H9 (cell line): ENCODE data around the gene TMEM192. TPM values are rescaled to one million over a fixed set of nuclear protein-coding genes. Genes with fewer than 3 reads are reported as not detected.
"Not testable (repeated sequence)": the region's sequence is repeated elsewhere in the genome, so short reads cannot be mapped to it uniquely, and the experiment has no call there.

Source experiments
- DNase-seq: peaks from one replicate; pipeline ENCODE4 v3.0.0-alpha.2; 2017
- H2AFZ ChIP-seq: one replicate; pipeline ENCODE4 v1.6.1; 2013; ENCODE audit warnings: mild to moderate bottlenecking, low read length, control low read depth, moderate library complexity
- H2AK5ac ChIP-seq: 2 replicates; pipeline ENCODE4 v1.6.1; 2013; ENCODE audit warnings: low read length, control low read depth, mixed read lengths; ENCODE audit not compliant: insufficient read length
- H2BK120ac ChIP-seq: one replicate; pipeline ENCODE4 v1.6.1; 2013; ENCODE audit warnings: low read depth, mild to moderate bottlenecking, low read length, control low read depth, inconsistent platforms; ENCODE audit not compliant: poor library complexity, severe bottlenecking
- H2BK12ac ChIP-seq: 2 replicates; pipeline ENCODE4 v1.6.1; 2013; ENCODE audit warnings: low read length, control low read depth, mixed read lengths, low read depth; ENCODE audit not compliant: insufficient read length
- H2BK15ac ChIP-seq: 2 replicates; pipeline ENCODE4 v1.6.1; 2013; ENCODE audit warnings: low read depth, low read length, control low read depth
- H2BK20ac ChIP-seq: one replicate; pipeline ENCODE4 v1.6.1; 2013; ENCODE audit warnings: low read depth, mild to moderate bottlenecking, low read length, control low read depth, inconsistent platforms; ENCODE audit not compliant: poor library complexity, severe bottlenecking
- H2BK5ac ChIP-seq: 2 replicates; pipeline ENCODE4 v1.6.1; 2013; ENCODE audit warnings: low read length, control low read depth, mixed read lengths; ENCODE audit not compliant: insufficient read length
- H3K14ac ChIP-seq: 2 replicates; pipeline ENCODE4 v1.6.1; 2013; ENCODE audit warnings: low read length, control low read depth; ENCODE audit not compliant: insufficient read depth
- H3K18ac ChIP-seq: 2 replicates; pipeline ENCODE4 v1.6.1; 2013; ENCODE audit warnings: low read depth, mild to moderate bottlenecking, mixed read lengths, low read length, control low read depth; ENCODE audit not compliant: insufficient read length
- H3K23ac ChIP-seq: 2 replicates; pipeline ENCODE4 v1.6.1; 2013; ENCODE audit warnings: low read length, control low read depth, mixed read lengths, low read depth; ENCODE audit not compliant: insufficient read length
- H3K23me2 ChIP-seq: 2 replicates; pipeline ENCODE4 v1.6.1; 2013; ENCODE audit warnings: low read depth, mild to moderate bottlenecking, mixed read lengths, low read length, control low read depth; ENCODE audit not compliant: insufficient read length, poor library complexity, severe bottlenecking
- H3K27ac ChIP-seq: 2 replicates; pipeline ENCODE4 v1.5.1; 2013; ENCODE audit warnings: low read length, control low read depth, mixed read lengths, low read depth; ENCODE audit not compliant: insufficient read length
- H3K27me3 ChIP-seq: 2 replicates; pipeline ENCODE4 v1.6.1; 2013; ENCODE audit warnings: low read length, control low read depth, inconsistent platforms; ENCODE audit not compliant: insufficient read depth
- H3K4ac ChIP-seq: 2 replicates; pipeline ENCODE4 v1.6.1; 2013; ENCODE audit warnings: low read depth, mild to moderate bottlenecking, control low read depth, inconsistent platforms, low read length, moderate library complexity
- H3K4me1 ChIP-seq: 2 replicates; pipeline ENCODE4 v1.6.1; 2013; ENCODE audit warnings: low read length, control low read depth, inconsistent platforms; ENCODE audit not compliant: insufficient read depth
- H3K4me2 ChIP-seq: 2 replicates; pipeline ENCODE4 v1.6.1; 2013; ENCODE audit warnings: low read length, control low read depth, mixed read lengths; ENCODE audit not compliant: insufficient read length, insufficient read depth
- H3K56ac ChIP-seq: 2 replicates; pipeline ENCODE4 v1.6.1; 2013; ENCODE audit warnings: low read depth, mild to moderate bottlenecking, mixed read lengths, low read length, control low read depth; ENCODE audit not compliant: insufficient read length
- H3K79me1 ChIP-seq: 2 replicates; pipeline ENCODE4 v1.6.1; 2013; ENCODE audit warnings: low read depth, mild to moderate bottlenecking, moderate library complexity, low read length, control low read depth, inconsistent platforms; ENCODE audit not compliant: insufficient read depth, poor library complexity, severe bottlenecking
- H3K79me2 ChIP-seq: 2 replicates; pipeline ENCODE4 v1.6.1; 2013; ENCODE audit warnings: low read length, control low read depth, inconsistent platforms; ENCODE audit not compliant: insufficient read depth
- H3K9ac ChIP-seq: 2 replicates; pipeline ENCODE4 v1.6.1; 2013; ENCODE audit warnings: low read length, control low read depth, mixed read lengths; ENCODE audit not compliant: insufficient read length; ENCODE audit errors: extremely low read depth
- H3K9me3 ChIP-seq: one replicate; pipeline ENCODE4 v1.6.1; 2013; ENCODE audit warnings: low read depth, low read length, inconsistent platforms; ENCODE audit not compliant: control insufficient read depth
- H3T11ph ChIP-seq: one replicate; pipeline ENCODE4 v1.6.1; 2013; ENCODE audit warnings: mild to moderate bottlenecking, low read length, control low read depth, inconsistent platforms
- H4K20me1 ChIP-seq: one replicate; pipeline ENCODE4 v1.6.1; 2013; ENCODE audit not compliant: control insufficient read depth, insufficient read length, insufficient read depth
- H4K5ac ChIP-seq: 2 replicates; pipeline ENCODE4 v1.6.1; 2013; ENCODE audit warnings: low read depth, mild to moderate bottlenecking, mixed read lengths, low read length, control low read depth; ENCODE audit not compliant: insufficient read length
- H4K8ac ChIP-seq: replicated peaks from 2 replicates; pipeline ENCODE4 v1.6.1; 2013; ENCODE audit warnings: low read length, control low read depth, mixed read lengths, low read depth; ENCODE audit not compliant: insufficient read length
- H4K91ac ChIP-seq: 2 replicates; pipeline ENCODE4 v1.6.1; 2013; ENCODE audit warnings: low read depth, mild to moderate bottlenecking, moderate library complexity, mixed read lengths, low read length, control low read depth; ENCODE audit not compliant: insufficient read length
- H3K27ac Mint-ChIP-seq, 3 experiments: 2 replicates in 2 of 3; 3 replicates in 1 of 3; pipeline ENCODE4 v1.8.0; 2020 to 2021; ENCODE audit warnings: mixed read lengths in 3 of 3, mild to moderate bottlenecking in 1 of 3, moderate library complexity in 1 of 3
- H3K27me3 Mint-ChIP-seq: 2 replicates; pipeline ENCODE4 v1.8.0; 2021; ENCODE audit warnings: low read depth, mild to moderate bottlenecking, moderate library complexity, mixed read lengths
- H3K36me3 Mint-ChIP-seq, 3 experiments: 2 replicates in 2 of 3; 3 replicates in 1 of 3; pipeline ENCODE4 v1.8.0; 2020 to 2021; ENCODE audit warnings: low read depth in 3 of 3, mixed read lengths in 3 of 3; ENCODE audit not compliant: insufficient read depth in 1 of 3
- H3K4me1 Mint-ChIP-seq, 2 experiments: 2 replicates each; pipeline ENCODE4 v1.8.0; 2020; ENCODE audit warnings: mixed read lengths in 2 of 2
- H3K4me3 Mint-ChIP-seq, 2 experiments: 2 replicates in 1 of 2; 3 replicates in 1 of 2; pipeline ENCODE4 v1.8.0; 2020 to 2021; ENCODE audit warnings: mild to moderate bottlenecking in 2 of 2, mixed read lengths in 2 of 2, moderate library complexity in 1 of 2
- H3K9me3 Mint-ChIP-seq, 2 experiments: 2 replicates in 1 of 2; 3 replicates in 1 of 2; pipeline ENCODE4 v1.8.0; 2020; ENCODE audit warnings: mild to moderate bottlenecking in 2 of 2, mixed read lengths in 2 of 2, moderate library complexity in 1 of 2
- WGBS: extraction: QIAGEN DNeasy Blood & Tissue Kit; methylation state at CpG from one replicate; pipeline ENCODE4 v1.1.7; 2013; ENCODE audit warnings: missing lambda C conversion rate, low lambda C conversion rate, mixed read lengths; ENCODE audit not compliant: insufficient read length; ENCODE audit errors: extremely low coverage; 5-methylcytosine and 5-hydroxymethylcytosine counted together
- total RNA-seq: library from RNA; stranded (reverse); gene quantifications from 2 replicates; pipeline ENCODE4 v1.2.1, GENCODE V29; 2021
- TF ChIP-seq, protein P1 (sequence below): fragments of 200-600 bp; sonication (generic); conservative IDR thresholded peaks from 3 replicates; pipeline ENCODE4 v1.8.0; 2021; ENCODE audit warnings: antibody characterized with exemption, mild to moderate bottlenecking

TMEM192 gene
- total RNA-seq, 1 experiment from 2014 or later: 8.3 TPM

DNA sequence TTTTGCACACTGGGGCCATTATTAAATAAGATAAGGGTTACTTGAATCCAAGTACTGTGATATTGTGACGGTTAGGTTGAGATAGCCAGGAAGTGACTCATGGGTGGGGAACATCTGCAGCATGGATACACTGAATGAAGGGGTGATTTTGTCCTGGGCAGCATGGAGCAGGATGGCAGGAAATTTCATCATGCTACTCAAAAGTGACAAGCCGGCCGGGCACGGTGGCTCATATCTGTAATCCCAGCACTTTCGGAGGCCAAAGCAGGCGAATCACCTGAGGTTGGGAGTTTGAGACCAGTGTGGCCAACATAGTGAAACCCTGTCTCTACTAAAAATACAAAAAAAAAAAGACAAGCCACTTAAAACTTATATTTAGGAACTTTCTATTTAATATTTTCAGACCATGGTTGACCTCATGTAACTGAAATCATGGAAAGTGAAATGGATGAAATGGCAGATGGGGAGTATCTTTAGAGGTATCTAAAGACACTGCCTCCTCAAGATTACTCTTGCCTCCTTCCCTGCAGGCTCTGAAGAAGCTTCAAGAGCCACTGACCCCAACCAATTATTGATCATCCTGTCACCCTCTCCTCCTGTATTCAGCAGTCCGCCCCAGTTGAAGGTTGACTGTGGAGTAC lies 84.8 kb downstream of the TMEM192 start:
- no peak overlapping the region for H2AK5ac ChIP-seq
- WGBS: no CpG with 5 or more reads among the region's 7 CpGs
- no peak overlapping the region for H3K27ac ChIP-seq

DNA sequence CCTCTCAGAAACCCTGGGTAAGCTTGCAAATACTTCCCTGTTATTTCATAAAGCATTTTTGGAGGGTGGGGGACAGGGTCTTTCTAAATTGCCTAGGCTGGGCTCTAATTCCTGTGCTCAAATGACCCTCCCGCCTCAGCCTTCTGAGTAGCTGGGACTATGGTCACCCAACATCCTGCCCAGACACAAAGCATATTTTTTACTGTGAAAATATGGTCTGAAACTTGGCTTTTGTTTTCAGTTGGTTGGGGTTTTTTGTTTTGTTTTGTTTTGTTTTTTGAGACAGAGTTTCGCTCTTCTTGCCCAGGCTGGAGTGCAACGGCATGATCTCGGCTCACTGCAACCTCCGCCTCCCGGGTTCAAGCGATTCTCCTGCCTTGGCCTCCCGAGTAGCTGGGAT lies 86.9 kb downstream of the TMEM192 start:
- H3K9me3 Mint-ChIP-seq, H2AFZ ChIP-seq, H3K9me3 ChIP-seq, H3K4me3 Mint-ChIP-seq, H3K14ac ChIP-seq, H3T11ph ChIP-seq, H3K4me1 ChIP-seq, H3K4ac ChIP-seq, H3K56ac ChIP-seq, H2BK5ac ChIP-seq, H3K23ac ChIP-seq, H3K79me1 ChIP-seq, H4K91ac ChIP-seq, H3K4me2 ChIP-seq, H3K36me3 Mint-ChIP-seq, H4K5ac ChIP-seq, H3K27me3 ChIP-seq, H2BK20ac ChIP-seq, H3K4me1 Mint-ChIP-seq, H2BK12ac ChIP-seq, H2BK15ac ChIP-seq, H4K8ac ChIP-seq, DNase-seq, H2BK120ac ChIP-seq, H3K18ac ChIP-seq, H3K27ac ChIP-seq, H3K27ac Mint-ChIP-seq, H3K23me2 ChIP-seq, H2AK5ac ChIP-seq, H3K79me2 ChIP-seq, H4K20me1 ChIP-seq, H3K27me3 Mint-ChIP-seq, H3K9ac ChIP-seq: not testable (repeated sequence)
- WGBS: no CpG with 5 or more reads among the region's 8 CpGs

More for the DNA sequence above, 84.8 kb downstream of the TMEM192 start:
- no peak for DNase-seq
- Mint-ChIP-seq H3K27me3 (no peaks in the 10 kb centered on the region), H3K4me1 (no peaks in the 10 kb centered on the region), H3K4me3 (no peak overlapping the region), H3K9me3 (no peaks in the 10 kb centered on the region), H3K36me3 (no peaks in the 10 kb centered on the region), H3K27ac (peak overlapping the region in 1 of 3 experiments; percentile 49; a peak in 1 of 7 replicates)
- H3K79me1 ChIP-seq: no peaks in the 10 kb centered on the region
- no peak overlapping the region for H4K5ac ChIP-seq
- H3T11ph ChIP-seq: no peak overlapping the region
- no peak overlapping the region for H2BK15ac ChIP-seq
- H3K4ac ChIP-seq: no peak overlapping the region
- no peak overlapping the region for H3K9ac ChIP-seq
- TF ChIP-seq, protein P1, sequence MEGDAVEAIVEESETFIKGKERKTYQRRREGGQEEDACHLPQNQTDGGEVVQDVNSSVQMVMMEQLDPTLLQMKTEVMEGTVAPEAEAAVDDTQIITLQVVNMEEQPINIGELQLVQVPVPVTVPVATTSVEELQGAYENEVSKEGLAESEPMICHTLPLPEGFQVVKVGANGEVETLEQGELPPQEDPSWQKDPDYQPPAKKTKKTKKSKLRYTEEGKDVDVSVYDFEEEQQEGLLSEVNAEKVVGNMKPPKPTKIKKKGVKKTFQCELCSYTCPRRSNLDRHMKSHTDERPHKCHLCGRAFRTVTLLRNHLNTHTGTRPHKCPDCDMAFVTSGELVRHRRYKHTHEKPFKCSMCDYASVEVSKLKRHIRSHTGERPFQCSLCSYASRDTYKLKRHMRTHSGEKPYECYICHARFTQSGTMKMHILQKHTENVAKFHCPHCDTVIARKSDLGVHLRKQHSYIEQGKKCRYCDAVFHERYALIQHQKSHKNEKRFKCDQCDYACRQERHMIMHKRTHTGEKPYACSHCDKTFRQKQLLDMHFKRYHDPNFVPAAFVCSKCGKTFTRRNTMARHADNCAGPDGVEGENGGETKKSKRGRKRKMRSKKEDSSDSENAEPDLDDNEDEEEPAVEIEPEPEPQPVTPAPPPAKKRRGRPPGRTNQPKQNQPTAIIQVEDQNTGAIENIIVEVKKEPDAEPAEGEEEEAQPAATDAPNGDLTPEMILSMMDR: no peak
- no peak overlapping the region for H2BK20ac ChIP-seq
- H3K79me2 ChIP-seq: no peaks in the 10 kb centered on the region
- H4K8ac ChIP-seq: no peak overlapping the region
- no peaks in the 10 kb centered on the region for H4K20me1 ChIP-seq
- H3K4me2 ChIP-seq: no peak overlapping the region
- no peak overlapping the region for H3K14ac ChIP-seq
- H3K18ac ChIP-seq: no peak overlapping the region
- no peak overlapping the region for H2BK12ac ChIP-seq
- no peak overlapping the region for H2BK120ac ChIP-seq
- no peaks in the 10 kb centered on the region for H3K9me3 ChIP-seq
- H3K23me2 ChIP-seq: no peaks in the 10 kb centered on the region
- no peak overlapping the region for H2BK5ac ChIP-seq
- no peaks in the 10 kb centered on the region for H3K27me3 ChIP-seq
- no peak overlapping the region for H4K91ac ChIP-seq
- no peaks in the 10 kb centered on the region for H3K4me1 ChIP-seq
- H3K23ac ChIP-seq: no peak overlapping the region
- H3K56ac ChIP-seq: no peak overlapping the region
- no peak overlapping the region for H2AFZ ChIP-seq
